ENCODE measurements around the gene SPTSSB. TPM values are rescaled to one million over a fixed set of nuclear protein-coding genes. Genes with fewer than 3 reads are reported as not detected.

Gene SPTSSB
- total RNA-seq, 1 experiment from 2014 or later, result 15.7 TPM

- Mint-ChIP-seq H3K27me3 (ENCODE audit: low read depth) (no peaks in the 10 kb centered on the region), H3K4me3 (no peak overlapping the region), H3K4me1 (no peaks in the 10 kb centered on the region), H3K27ac (no peak overlapping the region), H3K36me3 (no peaks in the 10 kb centered on the region), H3K9me3 (no peaks in the 10 kb centered on the region)
- no peak for TF ChIP-seq ZNF263 (CRISPR knock-in tag; IDR thresholded peaks at IDR 0.05; ENCODE audit: low read depth)
- no peak for TF ChIP-seq NFYB (CRISPR knock-in tag; conservative IDR thresholded peaks at IDR 0.05; ENCODE audit: low read depth)
- no peak for TF ChIP-seq NR3C1 (CRISPR knock-in tag; conservative IDR thresholded peaks at IDR 0.05; ENCODE audit: low read depth)
- TF ChIP-seq MAX (CRISPR knock-in tag; IDR thresholded peaks at IDR 0.05), result no peak
- no peak for TF ChIP-seq NR2C2 (CRISPR knock-in tag; IDR thresholded peaks at IDR 0.05)
- no peak for TF ChIP-seq IRF2 (CRISPR knock-in tag; IDR thresholded peaks at IDR 0.05; ENCODE audit: borderline replicate concordance, low read depth)
- TF ChIP-seq, protein P1, sequence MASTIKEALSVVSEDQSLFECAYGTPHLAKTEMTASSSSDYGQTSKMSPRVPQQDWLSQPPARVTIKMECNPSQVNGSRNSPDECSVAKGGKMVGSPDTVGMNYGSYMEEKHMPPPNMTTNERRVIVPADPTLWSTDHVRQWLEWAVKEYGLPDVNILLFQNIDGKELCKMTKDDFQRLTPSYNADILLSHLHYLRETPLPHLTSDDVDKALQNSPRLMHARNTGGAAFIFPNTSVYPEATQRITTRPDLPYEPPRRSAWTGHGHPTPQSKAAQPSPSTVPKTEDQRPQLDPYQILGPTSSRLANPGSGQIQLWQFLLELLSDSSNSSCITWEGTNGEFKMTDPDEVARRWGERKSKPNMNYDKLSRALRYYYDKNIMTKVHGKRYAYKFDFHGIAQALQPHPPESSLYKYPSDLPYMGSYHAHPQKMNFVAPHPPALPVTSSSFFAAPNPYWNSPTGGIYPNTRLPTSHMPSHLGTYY (CRISPR knock-in tag; IDR thresholded peaks at IDR 0.05), result no peak
- TF ChIP-seq SMAD3 (CRISPR knock-in tag; IDR thresholded peaks at IDR 0.05; ENCODE audit: borderline replicate concordance), result no peak
- TF ChIP-seq, protein P2, sequence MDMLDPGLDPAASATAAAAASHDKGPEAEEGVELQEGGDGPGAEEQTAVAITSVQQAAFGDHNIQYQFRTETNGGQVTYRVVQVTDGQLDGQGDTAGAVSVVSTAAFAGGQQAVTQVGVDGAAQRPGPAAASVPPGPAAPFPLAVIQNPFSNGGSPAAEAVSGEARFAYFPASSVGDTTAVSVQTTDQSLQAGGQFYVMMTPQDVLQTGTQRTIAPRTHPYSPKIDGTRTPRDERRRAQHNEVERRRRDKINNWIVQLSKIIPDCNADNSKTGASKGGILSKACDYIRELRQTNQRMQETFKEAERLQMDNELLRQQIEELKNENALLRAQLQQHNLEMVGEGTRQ (CRISPR knock-in tag; IDR thresholded peaks at IDR 0.05), result no peak
- no peak for TF ChIP-seq ESRRA (CRISPR knock-in tag; IDR thresholded peaks at IDR 0.05; ENCODE audit: borderline replicate concordance)
- TF ChIP-seq, protein P3, sequence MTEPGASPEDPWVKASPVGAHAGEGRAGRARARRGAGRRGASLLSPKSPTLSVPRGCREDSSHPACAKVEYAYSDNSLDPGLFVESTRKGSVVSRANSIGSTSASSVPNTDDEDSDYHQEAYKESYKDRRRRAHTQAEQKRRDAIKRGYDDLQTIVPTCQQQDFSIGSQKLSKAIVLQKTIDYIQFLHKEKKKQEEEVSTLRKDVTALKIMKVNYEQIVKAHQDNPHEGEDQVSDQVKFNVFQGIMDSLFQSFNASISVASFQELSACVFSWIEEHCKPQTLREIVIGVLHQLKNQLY (CRISPR knock-in tag; IDR thresholded peaks at IDR 0.05), result no peak
- no peak for TF ChIP-seq CREB1 (CRISPR knock-in tag; IDR thresholded peaks at IDR 0.05)
- no peak for TF ChIP-seq MXD4 (CRISPR knock-in tag; IDR thresholded peaks at IDR 0.05; ENCODE audit: borderline replicate concordance)
- TF ChIP-seq ZNF423 (CRISPR knock-in tag; IDR thresholded peaks at IDR 0.05), result no peak
- no peak for TF ChIP-seq GTF2I (CRISPR knock-in tag; conservative IDR thresholded peaks at IDR 0.05)
- DNase-seq (ENCODE audit: low spot score) (no peak), ATAC-seq (no peak)
- ChIA-PET POLR2A (no interaction called here), CTCF (no interaction called here)
Observed at GRCh38 chr3:161337311-161337710, 34.0 kb downstream of the SPTSSB start.

DNA sequence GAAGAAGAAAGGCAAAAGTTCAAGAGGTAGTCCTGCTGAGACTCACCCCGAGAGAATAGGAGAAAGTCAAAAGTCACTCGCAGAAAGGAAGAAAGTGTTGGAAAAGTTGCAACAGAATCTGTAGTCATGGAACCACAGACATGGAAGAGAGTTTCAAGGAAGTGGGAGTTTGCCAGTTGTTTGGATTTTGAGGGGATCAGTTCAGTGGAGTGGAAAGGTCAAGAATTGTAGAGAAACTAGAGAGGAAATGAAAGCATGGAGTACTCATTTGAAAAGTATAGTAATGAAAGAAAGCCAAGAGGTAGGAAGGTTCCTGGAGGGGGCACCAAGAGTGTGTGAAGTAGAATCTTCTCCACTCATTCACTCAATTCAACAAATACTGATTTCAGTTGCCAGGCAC lies 34.7 kb downstream of the SPTSSB start:
- H3K36me3 Mint-ChIP-seq, result no peaks in the 10 kb centered on the region
- no peaks in the 10 kb centered on the region for H3K4me1 Mint-ChIP-seq
- DNase-seq (ENCODE audit: low spot score) (no peak), ATAC-seq (no peak)
- H3K27me3 Mint-ChIP-seq (ENCODE audit: low read depth), result no peaks in the 10 kb centered on the region
- H3K27ac Mint-ChIP-seq, result no peak overlapping the region
- H3K9me3 Mint-ChIP-seq, result no peaks in the 10 kb centered on the region
- POLR2A ChIA-PET, result no interaction called here
- CTCF ChIA-PET, result no interaction called here
- no peak overlapping the region for H3K4me3 Mint-ChIP-seq
- TF ChIP-seq HMGXB4 (CRISPR knock-in tag; IDR thresholded peaks at IDR 0.05) (no peak), ZBTB21 (CRISPR knock-in tag; IDR thresholded peaks at IDR 0.05; ENCODE audit: borderline replicate concordance) (no peak), ZBTB43 (CRISPR knock-in tag; IDR thresholded peaks at IDR 0.05) (no peak), ZNF281 (CRISPR knock-in tag; IDR thresholded peaks at IDR 0.05) (no peak), CREB1 (CRISPR knock-in tag; IDR thresholded peaks at IDR 0.05) (no peak), SMAD3 (CRISPR knock-in tag; IDR thresholded peaks at IDR 0.05; ENCODE audit: borderline replicate concordance) (no peak), ETV6 (CRISPR knock-in tag; IDR thresholded peaks at IDR 0.05) (no peak)
- TF ChIP-seq, protein P4, sequence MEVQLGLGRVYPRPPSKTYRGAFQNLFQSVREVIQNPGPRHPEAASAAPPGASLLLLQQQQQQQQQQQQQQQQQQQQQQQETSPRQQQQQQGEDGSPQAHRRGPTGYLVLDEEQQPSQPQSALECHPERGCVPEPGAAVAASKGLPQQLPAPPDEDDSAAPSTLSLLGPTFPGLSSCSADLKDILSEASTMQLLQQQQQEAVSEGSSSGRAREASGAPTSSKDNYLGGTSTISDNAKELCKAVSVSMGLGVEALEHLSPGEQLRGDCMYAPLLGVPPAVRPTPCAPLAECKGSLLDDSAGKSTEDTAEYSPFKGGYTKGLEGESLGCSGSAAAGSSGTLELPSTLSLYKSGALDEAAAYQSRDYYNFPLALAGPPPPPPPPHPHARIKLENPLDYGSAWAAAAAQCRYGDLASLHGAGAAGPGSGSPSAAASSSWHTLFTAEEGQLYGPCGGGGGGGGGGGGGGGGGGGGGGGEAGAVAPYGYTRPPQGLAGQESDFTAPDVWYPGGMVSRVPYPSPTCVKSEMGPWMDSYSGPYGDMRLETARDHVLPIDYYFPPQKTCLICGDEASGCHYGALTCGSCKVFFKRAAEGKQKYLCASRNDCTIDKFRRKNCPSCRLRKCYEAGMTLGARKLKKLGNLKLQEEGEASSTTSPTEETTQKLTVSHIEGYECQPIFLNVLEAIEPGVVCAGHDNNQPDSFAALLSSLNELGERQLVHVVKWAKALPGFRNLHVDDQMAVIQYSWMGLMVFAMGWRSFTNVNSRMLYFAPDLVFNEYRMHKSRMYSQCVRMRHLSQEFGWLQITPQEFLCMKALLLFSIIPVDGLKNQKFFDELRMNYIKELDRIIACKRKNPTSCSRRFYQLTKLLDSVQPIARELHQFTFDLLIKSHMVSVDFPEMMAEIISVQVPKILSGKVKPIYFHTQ (CRISPR knock-in tag; IDR thresholded peaks at IDR 0.05), result no peak
- TF ChIP-seq, protein P5, sequence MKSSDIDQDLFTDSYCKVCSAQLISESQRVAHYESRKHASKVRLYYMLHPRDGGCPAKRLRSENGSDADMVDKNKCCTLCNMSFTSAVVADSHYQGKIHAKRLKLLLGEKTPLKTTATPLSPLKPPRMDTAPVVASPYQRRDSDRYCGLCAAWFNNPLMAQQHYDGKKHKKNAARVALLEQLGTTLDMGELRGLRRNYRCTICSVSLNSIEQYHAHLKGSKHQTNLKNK (CRISPR knock-in tag; IDR thresholded peaks at IDR 0.05), result no peak
